Type B pancreatic cell (in vitro differentiated cells): ENCODE data around the gene QPCTL. TPM values are rescaled to one million over a fixed set of nuclear protein-coding genes. Genes with fewer than 3 reads are reported as not detected.
A peak's percentile ranks its signal among the peaks of the same experiment; 100 is the strongest.

Experiments used
- DNase-seq: peaks from one replicate; pipeline ENCODE4 v3.0.0; 2021; ENCODE audit warnings: mixed read lengths; ENCODE audit not compliant: unreplicated experiment; ENCODE audit errors: extremely low spot score
- H3K27ac Mint-ChIP-seq: 2 replicates; pipeline ENCODE4 v1.8.0; 2021; ENCODE audit warnings: mild to moderate bottlenecking, mixed read lengths
- H3K27me3 Mint-ChIP-seq: 2 replicates; pipeline ENCODE4 v1.8.0; 2021; ENCODE audit warnings: mixed read lengths
- H3K36me3 Mint-ChIP-seq: 2 replicates; pipeline ENCODE4 v1.8.0; 2021; ENCODE audit warnings: mixed read lengths
- H3K4me1 Mint-ChIP-seq: one replicate; pipeline ENCODE4 v1.8.0; 2021; ENCODE audit warnings: mixed read lengths; ENCODE audit not compliant: unreplicated experiment
- H3K4me3 Mint-ChIP-seq: 2 replicates; pipeline ENCODE4 v1.8.0; 2021; ENCODE audit warnings: mild to moderate bottlenecking, mixed read lengths
- H3K9me3 Mint-ChIP-seq: 2 replicates; pipeline ENCODE4 v1.8.0; 2021; ENCODE audit warnings: mixed read lengths
- total RNA-seq: library from RNA; stranded (reverse); gene quantifications from 2 replicates; pipeline ENCODE4 v1.2.1, GENCODE V29; 2021; ENCODE audit warnings: low replicate concordance
- TF ChIP-seq, protein P1 (sequence below): fragments of 200-600 bp; sonication (generic); conservative IDR thresholded peaks from 2 replicates; pipeline ENCODE4 v1.5.0; 2021; ENCODE audit warnings: antibody characterized with exemption, mild to moderate bottlenecking

Gene QPCTL
- total RNA-seq, 1 donor from 2014 or later, result 9.4 TPM

DNA sequence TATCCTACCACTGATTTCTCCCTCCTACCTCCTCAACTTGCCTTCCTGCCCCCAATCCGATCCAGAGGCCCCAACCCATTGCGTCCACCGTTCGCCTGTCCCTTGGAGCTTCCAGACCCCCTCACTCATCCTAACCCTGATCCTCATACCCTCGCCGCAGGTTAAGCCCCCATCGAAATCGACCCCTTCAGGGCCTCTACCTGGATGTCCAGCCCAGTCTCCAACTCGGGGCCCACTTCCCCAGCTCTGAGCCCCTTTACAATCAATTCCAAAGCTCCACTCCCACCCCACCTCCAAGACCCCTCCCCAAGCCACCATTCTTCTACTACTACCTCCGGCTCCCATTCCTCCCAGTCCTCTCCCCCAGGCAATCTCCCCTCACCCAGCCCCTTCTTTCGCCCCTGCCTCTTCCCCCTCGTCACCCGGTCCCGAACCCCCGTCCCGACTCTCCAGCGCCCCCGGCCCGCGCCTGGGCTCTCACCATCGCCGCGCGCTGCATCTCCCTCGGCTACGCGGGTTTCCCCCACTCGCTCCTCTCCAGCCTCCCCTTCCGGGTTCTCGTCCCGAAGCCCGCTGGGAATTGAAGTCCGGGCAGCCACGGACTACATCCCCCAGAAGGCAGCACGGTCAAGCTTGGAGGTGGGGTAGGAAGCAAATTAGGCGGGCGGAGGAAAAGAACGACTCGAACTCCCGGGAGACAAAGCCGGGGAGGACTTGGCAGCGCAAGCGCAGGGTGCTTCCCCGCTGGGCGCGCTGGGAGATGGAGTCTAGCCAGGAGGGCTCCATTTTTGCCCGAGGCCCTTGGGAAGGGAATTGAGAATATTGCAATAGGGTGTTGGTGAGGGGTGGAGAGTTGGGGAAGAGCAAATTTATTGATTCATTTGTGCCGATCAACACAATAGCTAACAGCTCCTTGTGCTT is 38.2 kb downstream of the QPCTL start, which contains the start of gene FBXO46:
Gene FBXO46, minus strand, starts transcription at position 529 of the 921 bp plus-strand sequence. CDS start 17,401 bp downstream, outside the sequence.
- no peaks in the 10 kb centered on the region for H3K9me3 Mint-ChIP-seq
- peak within 1 kb of the TSS; percentile 99 for H3K4me3 Mint-ChIP-seq
- TF ChIP-seq, protein P1, sequence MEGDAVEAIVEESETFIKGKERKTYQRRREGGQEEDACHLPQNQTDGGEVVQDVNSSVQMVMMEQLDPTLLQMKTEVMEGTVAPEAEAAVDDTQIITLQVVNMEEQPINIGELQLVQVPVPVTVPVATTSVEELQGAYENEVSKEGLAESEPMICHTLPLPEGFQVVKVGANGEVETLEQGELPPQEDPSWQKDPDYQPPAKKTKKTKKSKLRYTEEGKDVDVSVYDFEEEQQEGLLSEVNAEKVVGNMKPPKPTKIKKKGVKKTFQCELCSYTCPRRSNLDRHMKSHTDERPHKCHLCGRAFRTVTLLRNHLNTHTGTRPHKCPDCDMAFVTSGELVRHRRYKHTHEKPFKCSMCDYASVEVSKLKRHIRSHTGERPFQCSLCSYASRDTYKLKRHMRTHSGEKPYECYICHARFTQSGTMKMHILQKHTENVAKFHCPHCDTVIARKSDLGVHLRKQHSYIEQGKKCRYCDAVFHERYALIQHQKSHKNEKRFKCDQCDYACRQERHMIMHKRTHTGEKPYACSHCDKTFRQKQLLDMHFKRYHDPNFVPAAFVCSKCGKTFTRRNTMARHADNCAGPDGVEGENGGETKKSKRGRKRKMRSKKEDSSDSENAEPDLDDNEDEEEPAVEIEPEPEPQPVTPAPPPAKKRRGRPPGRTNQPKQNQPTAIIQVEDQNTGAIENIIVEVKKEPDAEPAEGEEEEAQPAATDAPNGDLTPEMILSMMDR, result peak; percentile 24
- peak within 1 kb of the TSS; percentile 94 for H3K27ac Mint-ChIP-seq
- H3K36me3 Mint-ChIP-seq, result no peaks in the 10 kb centered on the region
- no peaks in the 10 kb centered on the region for H3K27me3 Mint-ChIP-seq
- H3K4me1 Mint-ChIP-seq, result peaks cover 17% of the 10 kb centered on the region
- DNase-seq, result peak; percentile 95

GRCh38 chr19:45733160-45733810 is 40.8 kb downstream of the QPCTL start, which contains the start of gene MEIOSIN:
MEIOSIN (plus strand) TSS chr19:45733439; CDS start chr19:45735377, 1,938 bp downstream.
- H3K4me1 Mint-ChIP-seq, result peaks cover 14% of the 10 kb centered on the region
- H3K27ac Mint-ChIP-seq, result no peak within 1 kb of the TSS
- no peaks in the 10 kb centered on the region for H3K27me3 Mint-ChIP-seq
- H3K9me3 Mint-ChIP-seq, result no peaks in the 10 kb centered on the region
- no peak for DNase-seq
- TF ChIP-seq, protein P1, result no peak
- no peaks in the 10 kb centered on the region for H3K36me3 Mint-ChIP-seq
- no peak within 1 kb of the TSS for H3K4me3 Mint-ChIP-seq

DNA sequence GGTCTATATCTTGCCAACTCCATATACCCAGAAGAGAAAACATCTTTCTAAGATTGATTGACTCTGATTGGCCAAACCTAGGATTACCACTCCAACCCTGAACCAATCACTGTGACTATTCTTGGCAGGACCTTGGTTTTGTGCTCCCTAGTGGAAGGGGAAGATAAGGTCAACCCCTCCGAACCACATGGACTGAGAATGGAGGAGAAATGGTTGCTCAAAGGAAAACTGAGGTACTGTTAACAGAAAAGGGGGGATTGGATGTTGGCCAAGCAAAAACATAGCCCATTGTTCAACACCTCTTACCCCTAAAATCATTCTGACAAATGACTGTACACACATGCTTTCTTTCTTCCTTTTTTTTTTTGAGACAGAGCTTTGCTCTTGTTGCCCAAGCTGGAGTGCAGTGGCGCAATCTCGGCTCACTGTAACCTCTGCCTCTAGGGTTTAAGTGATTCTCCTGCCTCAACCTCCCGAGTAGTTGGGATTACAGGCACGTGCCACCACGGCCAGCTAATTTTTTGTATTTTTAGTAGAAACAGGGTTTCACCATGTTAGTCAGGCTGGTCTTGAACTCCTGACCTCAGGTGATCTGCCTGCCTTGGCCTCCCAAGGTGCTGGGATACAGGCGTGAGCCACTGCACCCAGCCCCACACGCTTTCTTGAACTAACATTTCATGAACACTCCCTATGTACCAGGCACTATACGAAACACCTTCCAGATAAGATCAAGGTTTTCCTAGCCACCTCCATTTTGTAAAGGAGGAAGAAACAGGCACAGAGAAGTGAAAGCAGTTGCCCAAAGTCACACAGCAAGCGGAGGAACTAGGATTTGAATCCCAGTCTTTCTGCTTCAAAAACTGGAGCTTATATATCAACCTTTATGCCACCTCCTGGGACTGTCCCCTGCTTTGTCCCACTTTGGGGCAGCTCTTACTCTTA is 47.3 kb downstream of the QPCTL start:
- no peak for DNase-seq
- TF ChIP-seq, protein P1, result no peak
- H3K27ac Mint-ChIP-seq, result no peak overlapping the region
- peaks cover 7% of the 10 kb centered on the region for H3K27me3 Mint-ChIP-seq
- no peaks in the 10 kb centered on the region for H3K4me1 Mint-ChIP-seq
- H3K36me3 Mint-ChIP-seq, result no peaks in the 10 kb centered on the region
- H3K9me3 Mint-ChIP-seq, result no peaks in the 10 kb centered on the region
- H3K4me3 Mint-ChIP-seq, result no peak overlapping the region

DNA sequence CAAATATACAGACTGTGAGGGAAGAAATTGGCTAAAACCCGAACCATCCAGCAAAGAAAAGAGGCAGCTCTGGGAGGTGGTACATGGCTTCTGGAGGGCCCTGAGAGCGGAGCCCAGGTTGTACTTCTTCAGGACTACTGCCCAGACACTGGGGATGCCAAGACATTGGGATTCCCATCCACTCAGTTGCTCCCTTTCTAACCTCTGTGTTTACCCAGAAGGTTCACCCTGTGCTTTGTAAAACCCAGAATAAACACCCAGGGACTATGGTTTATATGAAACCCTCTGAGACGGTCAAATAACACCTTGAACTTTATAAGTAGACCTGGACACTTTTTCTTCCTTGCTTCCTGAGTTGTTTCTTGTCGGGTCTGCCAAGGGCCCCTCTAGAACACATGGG is 50.5 kb downstream of the QPCTL start:
- H3K9me3 Mint-ChIP-seq, result no peaks in the 10 kb centered on the region
- no peak overlapping the region for H3K27ac Mint-ChIP-seq

More for the DNA sequence above, 50.5 kb downstream of the QPCTL start:
- DNase-seq, result no peak
- Mint-ChIP-seq H3K4me1 (no peaks in the 10 kb centered on the region), H3K4me3 (no peak overlapping the region), H3K27me3 (peaks cover 16% of the 10 kb centered on the region), H3K36me3 (no peaks in the 10 kb centered on the region)
- TF ChIP-seq, protein P1, result no peak
